SU-DHL-6 (cell line): ENCODE data around the gene KLHDC8B.

ENCODE experiments used
- H2AFZ ChIP-seq: fragments of 200-600 bp; sonication (generic); 2 replicates; pipeline ENCODE4 v1.6.1; 2014; ENCODE audit warnings: low read depth, mild to moderate bottlenecking, moderate library complexity, mixed read lengths, antibody characterized with exemption, low read length; ENCODE audit not compliant: severe bottlenecking
- H3F3A ChIP-seq: fragments of 200-600 bp; shearing (Covaris generic); 2 replicates; pipeline ENCODE4 v1.6.0; 2016; ENCODE audit warnings: antibody characterized with exemption, mild to moderate bottlenecking; ENCODE audit not compliant: insufficient read depth
- H3K27ac ChIP-seq: fragments of 200-600 bp; sonication (generic); 2 replicates; pipeline ENCODE4 v1.5.1; 2016; ENCODE audit warnings: low read depth, mild to moderate bottlenecking, low read length, moderate library complexity, mixed read lengths
- H3K27me3 ChIP-seq: fragments of 200-600 bp; sonication (generic), shearing (Covaris generic); 2 replicates; pipeline ENCODE4 v1.6.0; 2014; ENCODE audit warnings: mild to moderate bottlenecking, low read length
- H3K36me3 ChIP-seq: fragments of 200-600 bp; sonication (generic); 2 replicates; pipeline ENCODE4 v1.6.1; 2014; ENCODE audit warnings: mild to moderate bottlenecking, low read length, mixed read lengths
- H3K4me2 ChIP-seq: fragments of 300-600, 200-600 bp; shearing (Covaris generic), sonication (generic); 2 replicates; pipeline ENCODE4 v1.6.0; 2014; ENCODE audit warnings: low read length, low read depth, mild to moderate bottlenecking; ENCODE audit not compliant: poor library complexity, severe bottlenecking
- H3K4me3 ChIP-seq: fragments of 200-600 bp; sonication (generic); 2 replicates; pipeline ENCODE4 v1.5.1; 2014; ENCODE audit warnings: antibody characterized with exemption, low read length, mild to moderate bottlenecking, mixed read lengths; ENCODE audit not compliant: insufficient read depth, poor library complexity, severe bottlenecking
- H3K79me2 ChIP-seq: fragments of 200-600 bp; sonication (generic); 2 replicates; pipeline ENCODE4 v1.6.1; 2014; ENCODE audit warnings: mild to moderate bottlenecking, low read length, moderate library complexity; ENCODE audit not compliant: insufficient read depth
- H3K9ac ChIP-seq: fragments of 200-600 bp; sonication (generic); 2 replicates; pipeline ENCODE4 v1.7.0; 2014; ENCODE audit warnings: mild to moderate bottlenecking, low read length
- H3K9me2 ChIP-seq: fragments of 200-600 bp; sonication (generic); replicated peaks from 2 replicates; pipeline ENCODE4 v1.6.1; 2014; ENCODE audit warnings: low read length; ENCODE audit not compliant: insufficient read depth
- H3K9me3 ChIP-seq: fragments of 200-600 bp; sonication (generic); 2 replicates; pipeline ENCODE4 v1.6.1; 2014; ENCODE audit warnings: low read length, mixed read lengths; ENCODE audit not compliant: insufficient read depth
- H4K20me1 ChIP-seq: fragments of 200-600 bp; sonication (generic); 2 replicates; pipeline ENCODE4 v1.6.1; 2014; ENCODE audit warnings: low read depth, mild to moderate bottlenecking, antibody characterized with exemption, low read length, moderate library complexity, mixed read lengths
- CTCF ChIP-seq: fragments of 200-600 bp; sonication (generic); IDR thresholded peaks from one replicate; pipeline ENCODE4 v1.5.1; 2017; ENCODE audit warnings: antibody characterized with exemption, mild to moderate bottlenecking, low read length, moderate library complexity; ENCODE audit not compliant: insufficient read depth, poor library complexity, severe bottlenecking
- EZH2phosphoT487 ChIP-seq: fragments of 200-600 bp; sonication (generic), shearing (Covaris generic); conservative IDR thresholded peaks from 2 replicates; pipeline ENCODE4 v1.6.1; 2018; ENCODE audit warnings: mild to moderate bottlenecking, antibody characterized with exemption, low read length, moderate library complexity, mixed read lengths

The KLHDC8B gene

GRCh38 chr3:49182682-49183081 lies 11.3 kb downstream of the KLHDC8B start:
- Histone ChIP-seq H3K9me3 (no peaks in the 10 kb centered on the region), H3F3A (no peaks in the 10 kb centered on the region), H3K4me3 (no peak overlapping the region), H3K36me3 (no peaks in the 10 kb centered on the region), H3K9ac (no peak overlapping the region), H3K9me2 (no peaks in the 10 kb centered on the region), H3K27ac (no peak overlapping the region), H2AFZ (no peak overlapping the region), H3K79me2 (no peaks in the 10 kb centered on the region), H4K20me1 (no peaks in the 10 kb centered on the region), H3K27me3 (no peaks in the 10 kb centered on the region), H3K4me2 (no peak overlapping the region)
- TF ChIP-seq CTCF: no peak
- TF ChIP-seq EZH2phosphoT487: no peak

- TF ChIP-seq EZH2phosphoT487 (no peak), CTCF (no peak)
- H3K36me3 ChIP-seq: no peaks in the 10 kb centered on the region
- no peaks in the 10 kb centered on the region for H3K9me2 ChIP-seq
- H3K4me3 ChIP-seq: no peak overlapping the region
- no peaks in the 10 kb centered on the region for H3F3A ChIP-seq
- H3K9me3 ChIP-seq: no peaks in the 10 kb centered on the region
- H3K79me2 ChIP-seq: no peaks in the 10 kb centered on the region
- H2AFZ ChIP-seq: no peak overlapping the region
- no peaks in the 10 kb centered on the region for H3K27me3 ChIP-seq
- no peak overlapping the region for H3K9ac ChIP-seq
- no peak overlapping the region for H3K4me2 ChIP-seq
- H4K20me1 ChIP-seq: no peaks in the 10 kb centered on the region
- H3K27ac ChIP-seq: no peak overlapping the region
Measured at GRCh38 chr3:49183873-49184272, 12.5 kb downstream of the KLHDC8B start.

GRCh38 chr3:49191741-49192140 lies 20.3 kb downstream of the KLHDC8B start:
- Histone ChIP-seq H3K9ac (no peak overlapping the region), H3K36me3 (no peaks in the 10 kb centered on the region), H3K79me2 (no peaks in the 10 kb centered on the region), H3K27me3 (no peaks in the 10 kb centered on the region), H4K20me1 (no peaks in the 10 kb centered on the region), H3K9me3 (no peaks in the 10 kb centered on the region), H3K9me2 (no peaks in the 10 kb centered on the region), H3K4me2 (no peak overlapping the region), H2AFZ (no peak overlapping the region), H3K27ac (no peak overlapping the region), H3F3A (no peaks in the 10 kb centered on the region), H3K4me3 (no peak overlapping the region)
- TF ChIP-seq EZH2phosphoT487 (no peak), CTCF (no peak)
